HFFc6 (cell line): Measurements from ENCODE around the gene SPEN. TPM values are rescaled to one million over a fixed set of nuclear protein-coding genes. Genes with fewer than 3 reads are reported as not detected.

Experiments used
- DNase-seq: peaks from one replicate; pipeline ENCODE4 v3.0.0-alpha.2; 2018
- H3K27ac Mint-ChIP-seq: 2 replicates; pipeline ENCODE4 v1.8.0; 2020; ENCODE audit warnings: mild to moderate bottlenecking, mixed read lengths
- H3K27me3 Mint-ChIP-seq: 2 replicates; pipeline ENCODE4 v1.8.0; 2021; ENCODE audit warnings: mild to moderate bottlenecking, moderate library complexity, mixed read lengths; ENCODE audit not compliant: insufficient read depth
- H3K36me3 Mint-ChIP-seq: 2 replicates; pipeline ENCODE4 v1.8.0; 2021; ENCODE audit warnings: low read depth, mixed read lengths
- H3K4me1 Mint-ChIP-seq: 2 replicates; pipeline ENCODE4 v1.8.0; 2020; ENCODE audit warnings: low read depth, mixed read lengths
- H3K4me3 Mint-ChIP-seq: 2 replicates; pipeline ENCODE4 v1.8.0; 2020; ENCODE audit warnings: mild to moderate bottlenecking, moderate library complexity, mixed read lengths
- H3K9me3 Mint-ChIP-seq: 2 replicates; pipeline ENCODE4 v1.8.0; 2020; ENCODE audit warnings: mild to moderate bottlenecking, mixed read lengths
- CTCF ChIP-seq: fragments of 200-600 bp; sonication (generic); IDR thresholded peaks from 2 replicates; pipeline ENCODE4 v1.5.0; 2021; ENCODE audit warnings: antibody characterized with exemption, mild to moderate bottlenecking
- total RNA-seq, 6 experiments: library from RNA; stranded (reverse); fragmentation: NEBNext Ultra II Directional; extraction: Animal tissue kit (Norgen Biotek cat#: 25700); gene quantifications; 2 replicates in 1 of 6; 3 replicates in 5 of 6; pipeline ENCODE4 v1.2.3, GENCODE V29; 2021

The SPEN gene
- total RNA-seq, 6 experiments from 2014 or later = 25.7 to 30.2 (median 27.6) TPM

DNA sequence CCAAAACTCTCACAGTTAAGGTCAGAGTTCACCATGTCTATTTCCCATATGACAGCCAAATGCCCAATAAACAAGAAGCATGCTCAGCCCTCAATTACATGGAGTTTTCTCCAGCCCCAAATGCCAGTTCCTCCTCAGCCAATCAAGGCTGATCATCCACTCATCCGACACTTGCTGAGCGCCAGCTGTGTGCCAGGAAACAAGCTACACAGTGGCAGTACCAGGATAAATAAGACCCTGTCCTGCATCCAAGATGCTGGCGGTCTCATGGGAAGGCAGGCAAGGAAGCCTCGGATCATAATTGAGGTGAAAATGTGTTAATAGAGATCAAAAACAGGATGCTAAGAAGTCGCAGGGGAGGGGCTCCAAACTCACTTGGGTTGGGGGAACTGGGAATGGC, 120.7 kb downstream of the SPEN start:
- Mint-ChIP-seq H3K4me1 (peaks cover 53% of the 10 kb centered on the region), H3K36me3 (peaks cover 38% of the 10 kb centered on the region), H3K27ac (no peak overlapping the region), H3K27me3 (no peaks in the 10 kb centered on the region; the same call in none of the 2 replicates), H3K4me3 (no peak overlapping the region), H3K9me3 (no peaks in the 10 kb centered on the region)
- TF ChIP-seq CTCF = no peak
- no peak for DNase-seq

DNA sequence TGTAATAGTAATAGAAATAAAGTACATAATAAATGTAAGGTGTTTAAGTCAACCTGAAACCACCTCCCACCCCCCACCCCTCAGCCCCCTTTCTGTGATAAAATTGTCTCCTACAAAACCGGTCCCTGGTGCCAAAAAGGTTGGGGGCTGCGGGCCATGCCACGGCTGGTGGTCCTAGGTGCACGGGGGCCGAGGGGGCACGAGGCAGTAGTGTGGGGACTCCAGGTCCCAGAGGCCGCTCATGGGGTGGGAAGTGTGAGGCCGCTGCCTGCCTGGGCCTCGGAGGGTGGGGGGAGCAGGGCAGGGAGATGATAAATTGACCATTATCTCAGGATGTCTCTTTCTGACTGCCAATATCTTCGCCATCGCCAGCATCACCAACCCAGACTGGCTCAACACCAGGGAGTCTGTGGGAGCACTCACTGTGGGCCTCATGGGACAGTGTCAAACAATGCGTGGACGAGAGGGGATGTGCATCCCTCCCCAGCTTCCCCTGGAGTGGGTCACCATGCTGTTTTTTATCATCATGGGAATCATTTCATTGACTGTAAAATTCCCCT, 121.9 kb downstream of the SPEN start:
- Mint-ChIP-seq H3K36me3 (peaks cover 43% of the 10 kb centered on the region), H3K27ac (no peak overlapping the region), H3K4me3 (no peak overlapping the region), H3K9me3 (no peaks in the 10 kb centered on the region), H3K4me1 (peaks cover 48% of the 10 kb centered on the region), H3K27me3 (no peaks in the 10 kb centered on the region; the same call in none of the 2 replicates)
- TF ChIP-seq CTCF = no peak
- no peak for DNase-seq

- Mint-ChIP-seq H3K27ac (no peak overlapping the region), H3K9me3 (no peaks in the 10 kb centered on the region), H3K4me3 (no peak overlapping the region), H3K27me3 (no peaks in the 10 kb centered on the region; the same call in none of the 2 replicates), H3K4me1 (peaks cover 41% of the 10 kb centered on the region), H3K36me3 (peaks cover 45% of the 10 kb centered on the region)
- no peak for TF ChIP-seq CTCF
- DNase-seq = no peak
These were observed 123.4 kb downstream of the SPEN start for GRCh38 chr1:15970911-15971310.

DNA sequence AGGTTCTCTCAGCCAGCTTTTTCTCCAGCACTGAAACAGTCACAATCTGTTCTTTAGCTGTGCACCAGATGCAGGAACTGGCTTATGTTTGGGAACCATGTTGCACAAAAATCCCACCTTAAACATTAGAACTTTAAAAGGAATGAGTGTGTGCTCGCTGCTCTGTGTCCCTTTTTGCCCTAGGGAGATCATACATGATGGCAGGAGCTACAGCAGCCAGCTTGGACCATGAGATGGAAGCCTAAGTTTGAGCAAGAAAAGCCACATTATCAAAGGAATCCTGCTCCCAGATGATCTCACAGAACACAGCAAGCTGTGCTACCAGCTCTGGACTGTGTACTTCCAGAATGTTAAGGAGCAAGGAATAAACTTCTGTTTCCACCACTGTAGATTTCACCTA, 124.9 kb downstream of the SPEN start:
- Mint-ChIP-seq H3K4me3 (no peak overlapping the region), H3K27me3 (no peaks in the 10 kb centered on the region; the same call in none of the 2 replicates), H3K27ac (no peak overlapping the region), H3K9me3 (no peaks in the 10 kb centered on the region), H3K36me3 (peaks cover 43% of the 10 kb centered on the region), H3K4me1 (peaks cover 36% of the 10 kb centered on the region)
- no peak for DNase-seq
- TF ChIP-seq CTCF = no peak

DNA sequence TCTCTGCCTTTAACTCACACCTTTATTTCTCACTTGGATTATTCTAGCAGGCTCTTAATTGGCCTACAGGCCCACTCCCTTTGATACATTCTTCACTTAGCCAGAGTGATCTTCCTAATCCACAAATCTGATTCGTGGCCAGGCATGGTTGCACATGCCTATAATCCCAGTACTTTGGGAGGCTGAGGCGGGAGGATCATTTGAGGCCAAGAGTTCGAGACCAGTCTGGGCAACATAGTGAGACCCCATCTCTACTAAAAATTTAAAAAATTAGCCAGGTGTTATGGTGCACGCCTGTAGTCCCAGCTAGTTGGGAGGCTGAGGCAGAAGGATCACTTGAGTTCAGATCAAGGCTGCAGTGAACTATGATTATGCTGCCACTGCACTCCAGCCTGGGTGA, 126.3 kb downstream of the SPEN start:
- Mint-ChIP-seq H3K4me3 (no peak overlapping the region), H3K4me1 (peaks cover 25% of the 10 kb centered on the region), H3K9me3 (no peaks in the 10 kb centered on the region), H3K27ac (no peak overlapping the region), H3K36me3 (peaks cover 36% of the 10 kb centered on the region), H3K27me3 (no peaks in the 10 kb centered on the region; the same call in 1 of the 2 replicates)
- DNase-seq = no peak
- no peak for TF ChIP-seq CTCF
